Measurements from ENCODE around the gene SMYD3.

The SMYD3 gene

GRCh38 chr1:245810181-245810769 is 696.8 kb downstream of the SMYD3 start:
- DNase-seq = no peak

DNA sequence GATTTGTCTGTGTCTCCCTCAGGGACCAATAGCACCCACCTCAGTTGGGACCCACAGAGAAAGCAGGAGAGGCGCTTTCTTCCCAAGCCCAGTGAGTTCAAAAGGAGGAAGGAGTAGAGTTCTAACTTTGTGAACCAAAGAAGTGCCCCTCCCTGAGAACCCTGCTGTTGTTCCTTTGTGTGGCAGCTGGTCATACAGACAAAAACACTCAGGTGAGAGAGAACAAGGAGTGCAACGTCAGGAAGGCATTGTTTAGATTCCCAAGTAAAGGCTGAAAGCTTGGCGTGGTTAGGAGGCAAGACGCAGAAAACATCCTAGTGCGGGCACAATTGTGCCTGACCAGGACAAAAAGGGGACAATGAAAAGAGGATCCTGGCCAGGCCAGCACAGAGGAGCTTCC is 697.7 kb downstream of the SMYD3 start:
- peak; percentile 20 for DNase-seq

GRCh38 chr1:245807954-245808719 is 698.9 kb downstream of the SMYD3 start:
- peak; percentile 30 for DNase-seq

- DNase-seq = peak; percentile 12
Observed at GRCh38 chr1:245807306-245807705, 699.8 kb downstream of the SMYD3 start.

GRCh38 chr1:245805532-245805931 is 701.5 kb downstream of the SMYD3 start:
- no peak for DNase-seq

DNA sequence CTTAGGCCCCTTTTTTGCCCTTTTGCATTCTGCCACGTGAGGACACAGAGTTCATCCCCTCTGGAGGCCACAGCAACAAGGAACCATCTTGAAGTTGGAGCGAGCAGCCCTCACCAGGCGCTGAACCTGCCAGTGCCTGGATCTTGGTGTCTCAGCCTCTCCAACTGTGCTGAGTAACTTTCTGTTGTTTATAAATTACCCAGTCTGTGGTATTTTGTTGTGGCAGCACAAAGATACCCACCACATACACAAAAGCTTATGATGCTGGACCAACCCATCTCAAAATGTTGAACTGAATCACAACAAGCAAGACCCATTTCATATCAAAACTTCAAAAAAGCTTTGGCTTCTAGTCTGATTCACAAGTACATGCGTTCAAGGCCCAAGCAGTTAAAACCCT is 702.4 kb downstream of the SMYD3 start:
- no peak for DNase-seq

- no peak for DNase-seq
Observed at GRCh38 chr1:245803666-245804037, 703.4 kb downstream of the SMYD3 start.

- no peak for DNase-seq
Observed at GRCh38 chr1:245802941-245803665, 704.0 kb downstream of the SMYD3 start.

DNA sequence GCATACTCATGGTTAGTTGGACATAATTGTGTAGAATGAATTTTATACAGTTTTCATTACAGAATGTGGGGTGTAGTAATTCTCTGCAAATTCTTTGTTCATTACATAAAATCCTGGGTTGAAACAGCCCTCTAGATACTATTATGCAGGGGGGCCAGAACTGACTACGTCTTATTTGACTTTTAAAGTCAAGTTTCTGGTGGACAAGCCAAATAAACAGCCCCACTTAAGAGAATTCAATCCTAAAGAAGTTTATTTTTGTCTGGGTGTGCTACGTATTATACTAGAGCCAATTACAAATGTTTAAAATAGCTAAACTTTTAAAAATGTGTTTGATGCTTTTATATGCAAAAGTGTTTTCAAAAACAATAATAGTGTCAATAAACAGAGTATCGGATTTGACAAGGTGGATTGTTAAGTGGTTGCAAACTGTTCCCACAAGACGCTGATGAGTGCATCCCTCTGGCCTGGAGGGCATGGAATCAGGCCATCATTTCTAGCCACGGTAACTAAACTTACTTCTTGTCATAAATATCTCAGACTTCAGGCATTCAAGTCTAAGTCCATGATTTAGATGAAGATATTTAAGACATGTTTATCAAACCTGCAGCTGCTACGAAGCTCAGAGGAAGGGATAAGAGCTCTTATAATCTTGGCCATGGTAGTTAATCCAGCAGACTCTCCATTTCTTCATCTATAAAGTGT is 706.0 kb downstream of the SMYD3 start:
- no peak for DNase-seq

- no peak for DNase-seq
Observed at GRCh38 chr1:245798349-245798711, 708.7 kb downstream of the SMYD3 start.

DNA sequence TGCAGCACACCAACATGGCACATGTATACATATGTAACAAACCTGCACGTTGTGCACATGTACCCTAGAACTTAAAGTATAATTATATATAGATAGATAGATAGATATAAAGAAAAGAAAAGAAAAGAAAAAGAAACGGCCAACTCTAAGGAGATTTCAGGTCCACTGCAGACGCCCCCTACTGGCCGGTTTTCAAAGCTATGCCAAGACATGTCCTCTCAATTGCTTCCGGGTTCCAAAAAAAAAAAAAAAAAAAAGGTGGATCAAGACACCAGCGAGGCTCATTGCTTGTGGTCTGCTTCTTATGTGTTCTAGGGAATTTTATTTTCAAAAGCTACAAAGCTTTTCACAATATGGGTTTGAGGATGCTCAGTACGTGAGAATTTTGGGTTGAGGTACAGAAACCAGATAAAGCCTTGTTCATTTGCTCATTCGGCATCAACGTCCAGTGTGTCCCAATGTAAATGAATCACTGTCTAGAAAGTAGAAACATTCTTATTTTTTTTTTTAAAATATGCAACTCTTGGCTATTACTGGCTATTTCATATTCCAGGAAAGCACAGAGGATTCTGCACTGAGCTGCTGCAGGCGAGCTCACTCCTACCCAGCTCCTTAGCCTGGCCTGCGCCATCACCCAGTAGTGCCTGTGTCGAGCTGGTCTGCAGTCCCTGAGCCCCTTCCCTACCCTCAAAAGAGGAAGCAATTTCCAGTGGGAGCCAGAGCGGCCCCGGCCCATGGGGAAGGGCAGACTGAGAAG is 709.3 kb downstream of the SMYD3 start:
- DNase-seq = no peak

DNA sequence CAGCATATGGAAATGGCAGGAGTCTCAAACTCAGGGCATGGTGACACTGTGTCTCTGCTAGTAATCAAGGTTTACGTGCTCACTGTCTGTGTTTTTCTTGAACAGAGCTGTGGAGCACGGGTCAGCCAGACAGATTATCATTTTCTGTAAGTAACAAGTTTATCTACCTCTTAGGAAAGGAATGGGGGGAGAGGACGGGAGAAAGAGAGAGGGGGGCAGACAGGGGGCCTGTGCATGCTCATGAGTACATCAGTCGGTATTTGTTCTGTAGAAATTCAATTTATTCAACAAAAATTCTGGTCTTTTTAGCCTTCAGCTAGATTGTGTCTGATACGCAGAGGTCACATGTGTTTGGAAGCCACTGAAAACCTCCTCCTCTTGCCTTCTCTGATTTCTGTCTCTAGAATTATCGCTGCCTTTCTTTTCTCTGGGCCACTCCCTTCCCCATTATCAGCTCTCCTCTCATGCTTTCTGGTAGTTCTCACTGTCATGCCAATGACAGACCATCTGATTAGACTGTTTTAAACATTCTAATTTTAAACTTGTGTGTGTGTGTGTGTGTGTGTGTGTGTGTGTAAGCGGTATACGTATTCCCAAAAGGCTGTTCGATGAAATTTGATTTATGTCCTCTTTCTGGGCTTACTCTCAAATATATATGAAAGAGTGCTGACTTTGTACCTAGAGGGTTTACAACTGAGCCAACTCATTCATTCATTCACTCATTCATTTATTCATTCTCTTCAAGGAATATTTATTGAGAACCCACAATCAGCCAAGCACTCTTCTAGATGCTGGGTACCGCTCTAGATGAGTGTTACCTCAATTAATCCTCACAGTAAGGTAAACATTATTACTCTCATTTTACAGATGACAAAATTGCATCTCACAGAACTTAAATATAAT is 715.4 kb downstream of the SMYD3 start:
- no peak for DNase-seq

- no peak for DNase-seq
Observed at GRCh38 chr1:245790441-245790840, 716.6 kb downstream of the SMYD3 start.

- no peak for DNase-seq
Observed at GRCh38 chr1:245788886-245789285, 718.2 kb downstream of the SMYD3 start.

GRCh38 chr1:245788269-245788668 is 718.8 kb downstream of the SMYD3 start:
- DNase-seq = no peak

GRCh38 chr1:245786948-245787347 is 720.1 kb downstream of the SMYD3 start:
- DNase-seq = no peak

DNA sequence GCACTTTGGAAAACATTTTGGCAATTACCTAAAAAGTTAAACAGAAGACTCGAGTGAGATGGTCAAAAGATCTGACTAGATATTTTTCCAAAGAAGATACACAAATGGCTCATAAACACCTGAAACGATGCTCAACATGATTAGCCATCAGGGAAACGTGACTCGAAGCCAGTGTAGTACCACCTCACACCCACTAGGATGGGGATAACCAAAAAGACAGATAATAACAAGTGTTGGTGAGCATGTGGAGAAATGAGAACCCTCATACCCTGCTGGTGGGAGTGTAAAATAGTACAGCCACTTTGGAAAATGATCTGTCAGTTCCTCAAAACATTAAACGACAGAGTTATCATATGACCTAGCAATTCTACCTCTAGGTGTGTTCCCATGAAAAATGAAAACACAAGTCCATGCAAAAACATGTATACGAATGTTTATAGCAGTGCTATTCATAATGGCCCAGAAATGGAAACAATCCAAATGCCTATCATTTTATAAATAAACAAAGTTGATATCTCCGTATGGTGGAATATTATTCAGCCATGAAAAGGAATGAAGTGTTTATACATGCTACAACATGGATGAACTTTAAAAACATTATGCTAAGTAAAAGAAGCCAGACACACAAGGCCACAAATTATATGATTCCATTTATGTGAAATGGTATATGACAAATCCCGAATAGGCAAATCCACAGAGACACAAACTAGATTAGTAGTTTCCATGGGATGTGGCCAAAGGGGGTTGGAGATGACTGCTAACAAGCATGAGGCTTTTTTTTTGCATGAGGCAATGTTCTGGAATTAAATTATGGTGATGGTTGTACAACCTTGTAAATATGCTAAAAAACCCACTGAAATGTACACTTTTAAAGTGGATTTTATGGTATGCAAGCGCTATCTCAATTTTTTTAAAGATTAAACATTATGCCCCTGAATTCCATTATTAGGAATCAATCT is 727.0 kb downstream of the SMYD3 start:
- no peak for DNase-seq

DNA sequence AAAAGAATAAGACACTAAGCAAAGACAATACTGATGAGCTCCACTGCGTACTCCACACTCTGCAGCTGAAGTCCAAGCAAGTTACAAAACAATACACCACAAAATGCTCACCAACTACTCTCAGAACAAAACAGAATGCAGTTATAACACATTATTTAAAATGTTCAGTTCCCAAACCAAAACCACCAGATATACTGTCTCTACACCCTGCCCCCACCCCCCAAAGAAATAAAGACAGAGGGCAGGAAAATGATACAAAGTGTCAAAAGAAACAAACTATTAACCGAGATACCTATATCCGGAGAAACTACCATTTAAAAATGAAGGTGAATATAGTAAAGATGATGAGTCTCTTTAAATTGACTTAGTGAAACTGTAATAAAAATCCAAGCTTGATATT is 729.3 kb downstream of the SMYD3 start:
- DNase-seq = no peak

DNA sequence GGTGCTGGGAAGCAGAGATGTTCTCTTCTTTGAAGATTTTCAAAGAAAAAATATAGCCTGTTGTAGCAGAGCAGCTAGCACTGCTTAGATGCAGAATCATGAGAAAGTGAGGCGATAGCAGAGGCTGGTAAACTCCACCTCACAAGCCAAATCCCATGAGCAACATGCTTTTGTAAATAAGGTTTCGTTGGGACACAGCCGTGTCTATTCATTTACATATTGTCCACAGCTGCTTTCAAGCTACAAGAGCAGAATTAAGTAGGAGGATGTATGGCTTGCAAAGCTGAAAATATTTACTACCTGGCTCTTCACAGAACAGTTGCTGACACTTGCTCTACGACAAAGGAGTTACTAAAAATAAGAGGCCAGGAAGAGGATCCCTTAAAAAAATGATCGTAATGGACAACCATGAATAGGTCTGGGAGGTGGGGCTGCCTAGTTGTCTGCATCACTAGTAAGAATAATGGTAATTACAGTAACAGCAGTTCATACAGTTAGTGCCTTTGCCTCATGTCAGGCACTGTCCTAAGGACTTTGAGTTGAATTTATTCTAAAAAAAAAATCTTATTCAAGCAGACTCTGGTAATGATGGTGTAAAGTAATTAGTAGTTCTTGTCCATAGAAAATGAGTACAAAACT is 730.3 kb downstream of the SMYD3 start:
- peak; percentile 94 for DNase-seq

DNA sequence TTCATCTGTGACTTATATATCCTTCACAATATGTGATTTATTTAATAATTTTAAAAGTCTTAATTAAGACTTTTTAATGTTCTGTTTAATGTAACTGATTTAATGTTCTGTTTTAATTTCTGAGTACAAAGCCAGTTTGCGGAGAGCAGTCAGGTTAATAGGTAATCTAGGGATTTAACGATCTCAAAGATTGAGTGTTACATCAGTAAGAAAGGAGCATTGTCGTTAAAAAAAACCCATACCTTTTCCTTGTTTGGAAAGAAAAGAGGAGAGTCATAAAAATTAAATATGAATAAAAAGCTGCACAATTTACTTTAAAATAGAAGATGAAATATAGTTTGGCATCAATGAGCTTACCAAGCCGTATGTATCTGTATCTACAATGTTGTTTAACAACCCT is 730.9 kb downstream of the SMYD3 start:
- no peak for DNase-seq
